NCI-H2107 treated with DMSO at 0.1 percent for 48 hours (cell line): Measurements from ENCODE around the gene PUS3.
"Not testable (repeated sequence)": the region's sequence is repeated elsewhere in the genome, so short reads cannot be mapped to it uniquely, and the experiment has no call there.

Experiments
- DNase-seq: peaks from one replicate; lab custom pipeline; 2025; ENCODE audit not compliant: unreplicated experiment; lab: John Stamatoyannopoulos, UW

Gene PUS3

GRCh38 chr11:125922156-125922555, 19.1 kb upstream of the PUS3 start:
- DNase-seq = no peak

GRCh38 chr11:125921042-125921441, 18.0 kb upstream of the PUS3 start:
- DNase-seq = no peak

- no peak for DNase-seq
These were observed 15.3 kb upstream of the PUS3 start for GRCh38 chr11:125918140-125918840.

- no peak for DNase-seq
These were observed 13.8 kb upstream of the PUS3 start for GRCh38 chr11:125916683-125917347.

GRCh38 chr11:125914601-125915000, 11.6 kb upstream of the PUS3 start:
- DNase-seq = not testable (repeated sequence)

- DNase-seq = no peak
These were observed 7.3 kb upstream of the PUS3 start for GRCh38 chr11:125910226-125910849.

- no peak for DNase-seq
These were observed 1.7 kb upstream of the PUS3 start for GRCh38 chr11:125904678-125905077.

GRCh38 chr11:125903711-125904659, 979 bp upstream of the PUS3 start, which contains the start of gene DDX25:
Gene DDX25 (plus strand): TSS chr11:125904508. CDS start chr11:125904518, 10 bp downstream.
- DNase-seq = no peak

- no peak for DNase-seq
These were observed 604 bp downstream of the PUS3 start for GRCh38 chr11:125902277-125902926.

- DNase-seq = no peak
These were observed 1.1 kb downstream of the PUS3 start for GRCh38 chr11:125901872-125902271.

- no peak for DNase-seq
These were observed 10.0 kb downstream of the PUS3 start for GRCh38 chr11:125892994-125893393.

- DNase-seq = no peak
These were observed 10.9 kb downstream of the PUS3 start for GRCh38 chr11:125892071-125892470.

- no peak for DNase-seq
These were observed 12.4 kb downstream of the PUS3 start for GRCh38 chr11:125890447-125891100.

GRCh38 chr11:125887373-125888324, 15.4 kb downstream of the PUS3 start, which contains the start of gene HYLS1:
Gene HYLS1 (plus strand): TSS chr11:125887668. CDS start chr11:125899369, 11,701 bp downstream.
- peak; percentile 44 for DNase-seq

- no peak for DNase-seq
These were observed 16.0 kb downstream of the PUS3 start for GRCh38 chr11:125886997-125887372.

GRCh38 chr11:125883375-125883774, 19.6 kb downstream of the PUS3 start:
- DNase-seq = no peak

- no peak for DNase-seq
These were observed 21.7 kb downstream of the PUS3 start for GRCh38 chr11:125881291-125881690.

- peak; percentile 52 for DNase-seq
These were observed 28.4 kb downstream of the PUS3 start for GRCh38 chr11:125874556-125875124.
